ENCODE data around the gene MMRN2. TPM values are rescaled to one million over a fixed set of nuclear protein-coding genes. Genes with fewer than 3 reads are reported as not detected.
"Not testable (repeated sequence)": the region's sequence is repeated elsewhere in the genome, so short reads cannot be mapped to it uniquely, and the experiment has no call there.

MMRN2 gene, protein sequence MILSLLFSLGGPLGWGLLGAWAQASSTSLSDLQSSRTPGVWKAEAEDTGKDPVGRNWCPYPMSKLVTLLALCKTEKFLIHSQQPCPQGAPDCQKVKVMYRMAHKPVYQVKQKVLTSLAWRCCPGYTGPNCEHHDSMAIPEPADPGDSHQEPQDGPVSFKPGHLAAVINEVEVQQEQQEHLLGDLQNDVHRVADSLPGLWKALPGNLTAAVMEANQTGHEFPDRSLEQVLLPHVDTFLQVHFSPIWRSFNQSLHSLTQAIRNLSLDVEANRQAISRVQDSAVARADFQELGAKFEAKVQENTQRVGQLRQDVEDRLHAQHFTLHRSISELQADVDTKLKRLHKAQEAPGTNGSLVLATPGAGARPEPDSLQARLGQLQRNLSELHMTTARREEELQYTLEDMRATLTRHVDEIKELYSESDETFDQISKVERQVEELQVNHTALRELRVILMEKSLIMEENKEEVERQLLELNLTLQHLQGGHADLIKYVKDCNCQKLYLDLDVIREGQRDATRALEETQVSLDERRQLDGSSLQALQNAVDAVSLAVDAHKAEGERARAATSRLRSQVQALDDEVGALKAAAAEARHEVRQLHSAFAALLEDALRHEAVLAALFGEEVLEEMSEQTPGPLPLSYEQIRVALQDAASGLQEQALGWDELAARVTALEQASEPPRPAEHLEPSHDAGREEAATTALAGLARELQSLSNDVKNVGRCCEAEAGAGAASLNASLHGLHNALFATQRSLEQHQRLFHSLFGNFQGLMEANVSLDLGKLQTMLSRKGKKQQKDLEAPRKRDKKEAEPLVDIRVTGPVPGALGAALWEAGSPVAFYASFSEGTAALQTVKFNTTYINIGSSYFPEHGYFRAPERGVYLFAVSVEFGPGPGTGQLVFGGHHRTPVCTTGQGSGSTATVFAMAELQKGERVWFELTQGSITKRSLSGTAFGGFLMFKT
- 7.2 TPM for polyA plus RNA-seq
- long read RNA-seq, donor 1, full-length matches to known transcripts = 1 of 1 reads
- long read RNA-seq, donor 1, partial matches to known transcripts = 0 of 1 reads
- long read RNA-seq, donor 1, other reads (novel, unspliced or antisense) = 0 of 1 reads
- long read RNA-seq, donor 2 = 0 reads
- long read RNA-seq, donor 3 = 0 reads
- long read RNA-seq, donor 4 = 0 reads
- long read RNA-seq, donor 5, full-length matches to known transcripts = 3 of 35 reads
- long read RNA-seq, donor 5, partial matches to known transcripts = 32 of 35 reads
- long read RNA-seq, donor 5, other reads (novel, unspliced or antisense) = 0 of 35 reads
- long read RNA-seq, donor 6, full-length matches to known transcripts = 3 of 11 reads
- long read RNA-seq, donor 6, partial matches to known transcripts = 8 of 11 reads
- long read RNA-seq, donor 6, other reads (novel, unspliced or antisense) = 0 of 11 reads
- long read RNA-seq, donor 7, partial matches to known transcripts = 0 of 23 reads
- long read RNA-seq, donor 7, other reads (novel, unspliced or antisense) = 23 of 23 reads
- long read RNA-seq, donor 8, full-length matches to known transcripts = 4 of 22 reads
- long read RNA-seq, donor 8, partial matches to known transcripts = 18 of 22 reads
- long read RNA-seq, donor 8, other reads (novel, unspliced or antisense) = 0 of 22 reads
- long read RNA-seq, donor 9, partial matches to known transcripts = 12 of 12 reads
- long read RNA-seq, donor 9, other reads (novel, unspliced or antisense) = 0 of 12 reads
- long read RNA-seq, donor 10 = 0 reads
- long read RNA-seq, donor 11, full-length matches to known transcripts = 1 of 12 reads
- long read RNA-seq, donor 11, partial matches to known transcripts = 11 of 12 reads
- long read RNA-seq, donor 11, other reads (novel, unspliced or antisense) = 0 of 12 reads

DNA sequence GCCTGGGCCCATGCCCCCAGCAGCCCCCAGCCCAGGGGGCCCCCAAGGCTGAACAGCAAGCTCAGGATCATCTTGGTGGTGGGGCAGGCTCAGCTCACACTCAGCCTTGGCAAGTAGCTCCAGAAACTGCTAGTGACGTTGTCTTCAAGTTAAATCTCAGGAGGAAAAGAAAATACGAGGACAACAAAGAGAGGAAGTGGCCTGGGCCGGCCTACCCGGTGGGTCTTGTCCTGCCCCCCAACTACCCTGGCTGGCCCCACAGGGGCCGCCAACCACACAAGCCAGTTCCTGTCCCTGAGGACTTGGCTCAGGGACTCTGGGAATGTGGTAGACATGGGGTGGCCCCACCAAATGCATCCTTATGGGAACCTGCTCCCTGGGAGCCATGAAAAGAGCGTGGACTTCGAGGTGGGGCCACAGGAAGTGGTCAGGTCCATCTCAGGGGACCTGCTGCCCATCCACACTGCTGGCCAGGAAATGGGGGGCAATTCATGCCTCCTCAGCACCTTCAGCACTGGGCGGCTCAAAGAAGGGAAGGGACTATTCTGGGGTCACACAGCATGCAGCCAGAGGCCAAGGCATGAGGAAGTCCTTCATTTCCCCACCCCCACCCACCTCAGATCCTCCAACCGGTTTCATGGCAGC is at the start of gene MMRN2:
MMRN2 (minus strand) TSS at position 145 of the 645 bp plus-strand sequence; CDS start at position 71, 74 bp downstream.
- Histone ChIP-seq H3K27ac (ENCODE audit: low read length) (no peak within 1 kb of the TSS), H3K4me1 (ENCODE audit: control insufficient read depth, insufficient read depth, low read length) (peaks cover 12% of the 10 kb centered on the region), H3K36me3 (ENCODE audit: control insufficient read depth, insufficient read depth, low read length) (no peaks in the 10 kb centered on the region), H3K4me3 (ENCODE audit: low read length) (peak within 1 kb of the TSS; percentile 16), H3K9me3 (ENCODE audit: control insufficient read depth, low read depth, low read length) (peaks cover 7% of the 10 kb centered on the region), H3K27me3 (ENCODE audit: control insufficient read depth, insufficient read depth, low read length) (no peaks in the 10 kb centered on the region)
- no peak for DNase-seq
- WGBS (ENCODE audit: insufficient coverage, low lambda C conversion rate) = no CpG with 5 or more reads among the region's 9 CpGs

DNA sequence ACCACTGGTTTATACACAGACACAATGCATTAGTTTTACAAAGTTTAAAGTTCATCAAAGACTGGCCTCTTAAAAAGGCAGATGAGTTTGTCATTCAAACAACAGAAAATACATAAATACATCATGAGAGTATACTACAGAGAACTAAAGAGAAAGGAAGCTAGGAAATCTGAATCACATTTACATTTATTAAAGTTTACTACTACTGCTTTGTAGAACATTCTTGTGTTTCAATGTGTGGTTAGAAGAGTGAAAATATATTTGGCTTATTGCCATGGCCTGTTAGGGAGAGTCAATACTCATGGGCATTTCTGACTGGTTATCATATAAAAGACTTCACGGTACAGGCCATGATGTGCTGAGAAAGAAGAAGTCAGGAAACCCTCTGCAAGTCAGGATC is 49.7 kb upstream of the MMRN2 start:
- H3K4me3 ChIP-seq (ENCODE audit: low read length); DNase-seq; H3K4me1 ChIP-seq (ENCODE audit: control insufficient read depth, insufficient read depth, low read length); H3K27me3 ChIP-seq (ENCODE audit: control insufficient read depth, insufficient read depth, low read length); H3K36me3 ChIP-seq (ENCODE audit: control insufficient read depth, insufficient read depth, low read length); H3K27ac ChIP-seq (ENCODE audit: low read length); H3K9me3 ChIP-seq (ENCODE audit: control insufficient read depth, low read depth, low read length): not testable (repeated sequence)
- WGBS (ENCODE audit: insufficient coverage, low lambda C conversion rate) = no CpG with 5 or more reads among the region's 1 CpG

DNA sequence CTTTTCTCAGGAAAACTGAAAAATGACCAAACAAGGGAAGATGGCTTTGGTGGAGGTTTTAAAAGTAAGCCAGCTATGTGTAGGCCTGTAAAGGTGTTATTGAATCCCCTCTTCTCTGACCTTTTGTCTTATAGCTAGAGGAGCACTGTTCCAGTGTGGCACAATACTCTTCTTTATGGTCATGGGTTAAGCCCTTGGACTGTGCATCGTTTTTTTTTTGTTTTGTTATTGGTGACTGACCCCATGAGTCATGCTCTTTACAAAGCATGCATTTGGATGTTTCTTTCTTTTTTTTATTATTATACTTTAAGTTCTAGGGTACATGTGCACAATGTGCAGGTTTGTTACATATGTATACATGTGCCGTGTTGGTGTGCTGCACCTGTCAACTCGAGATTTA is 43.1 kb upstream of the MMRN2 start:
- WGBS (ENCODE audit: insufficient coverage, low lambda C conversion rate) = 67% methylated on average over 1 of the region's 3 CpGs
- no peaks in the 10 kb centered on the region for H3K27me3 ChIP-seq (ENCODE audit: control insufficient read depth, insufficient read depth, low read length)
- H3K4me1 ChIP-seq (ENCODE audit: control insufficient read depth, insufficient read depth, low read length) = no peaks in the 10 kb centered on the region
- H3K36me3 ChIP-seq (ENCODE audit: control insufficient read depth, insufficient read depth, low read length) = no peaks in the 10 kb centered on the region
- H3K4me3 ChIP-seq (ENCODE audit: low read length) = no peak overlapping the region
- no peaks in the 10 kb centered on the region for H3K9me3 ChIP-seq (ENCODE audit: control insufficient read depth, low read depth, low read length)
- no peak overlapping the region for H3K27ac ChIP-seq (ENCODE audit: low read length)
- DNase-seq = no peak

DNA sequence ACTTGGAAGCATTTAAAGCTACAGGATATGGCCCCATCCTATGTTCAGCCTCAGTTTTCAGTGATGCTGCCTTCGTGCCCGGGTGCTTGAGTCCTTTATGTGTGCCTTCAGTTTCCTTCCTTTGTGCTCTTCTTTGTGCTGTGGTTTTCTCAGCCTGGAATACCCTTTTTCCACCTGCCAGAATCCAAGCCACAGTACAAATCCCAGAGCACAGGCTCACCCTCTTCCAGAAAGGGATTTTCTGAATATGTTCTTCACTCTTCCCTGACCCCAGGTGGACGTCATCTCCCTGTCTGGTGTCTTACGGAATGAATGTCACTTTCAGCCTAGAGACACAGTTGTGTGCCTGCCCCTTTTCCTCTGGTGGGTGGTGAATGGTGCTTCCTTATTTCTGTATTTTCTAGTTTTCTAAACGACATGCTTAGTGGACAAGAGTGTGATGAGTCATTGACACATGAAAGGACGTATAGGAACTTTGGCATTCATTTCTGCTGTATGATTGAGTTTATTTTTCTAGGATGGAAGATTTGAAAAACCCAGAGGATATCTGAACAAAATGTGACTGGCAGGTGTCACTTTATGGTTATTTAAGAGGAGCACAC is 42.5 kb upstream of the MMRN2 start:
- H3K27ac ChIP-seq (ENCODE audit: low read length); DNase-seq; H3K27me3 ChIP-seq (ENCODE audit: control insufficient read depth, insufficient read depth, low read length); H3K36me3 ChIP-seq (ENCODE audit: control insufficient read depth, insufficient read depth, low read length); H3K4me1 ChIP-seq (ENCODE audit: control insufficient read depth, insufficient read depth, low read length); H3K9me3 ChIP-seq (ENCODE audit: control insufficient read depth, low read depth, low read length); H3K4me3 ChIP-seq (ENCODE audit: low read length): not testable (repeated sequence)
- 79% methylated on average over 2 of the region's 6 CpGs for WGBS (ENCODE audit: insufficient coverage, low lambda C conversion rate)

DNA sequence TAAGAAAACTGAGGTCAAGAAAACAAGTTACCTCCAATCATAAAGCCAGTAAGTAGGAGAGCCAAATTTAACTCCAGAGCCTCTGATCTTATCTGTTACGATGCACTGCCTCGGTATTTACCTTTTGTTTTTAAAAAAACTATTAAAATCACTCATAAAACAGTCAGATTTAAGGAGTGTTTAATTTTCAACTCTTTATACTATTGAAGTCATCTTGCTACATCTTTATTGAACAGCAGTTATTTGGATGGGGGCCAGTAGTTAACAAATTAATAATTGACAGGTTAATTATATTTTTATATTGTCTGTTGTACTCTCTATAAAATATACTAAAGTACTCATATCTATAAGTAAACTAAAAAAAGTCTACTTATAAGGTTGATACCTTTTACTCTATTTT is 35.5 kb upstream of the MMRN2 start:
- Histone ChIP-seq H3K27me3 (ENCODE audit: control insufficient read depth, insufficient read depth, low read length) (no peaks in the 10 kb centered on the region), H3K36me3 (ENCODE audit: control insufficient read depth, insufficient read depth, low read length) (no peaks in the 10 kb centered on the region), H3K4me1 (ENCODE audit: control insufficient read depth, insufficient read depth, low read length) (no peaks in the 10 kb centered on the region), H3K9me3 (ENCODE audit: control insufficient read depth, low read depth, low read length) (no peaks in the 10 kb centered on the region), H3K4me3 (ENCODE audit: low read length) (no peak overlapping the region), H3K27ac (ENCODE audit: low read length) (no peak overlapping the region)
- DNase-seq = no peak
- whole genome bisulfite sequencing (ENCODE audit: insufficient coverage, low lambda C conversion rate) = 92% methylated on average over 2 of the region's 2 CpGs

DNA sequence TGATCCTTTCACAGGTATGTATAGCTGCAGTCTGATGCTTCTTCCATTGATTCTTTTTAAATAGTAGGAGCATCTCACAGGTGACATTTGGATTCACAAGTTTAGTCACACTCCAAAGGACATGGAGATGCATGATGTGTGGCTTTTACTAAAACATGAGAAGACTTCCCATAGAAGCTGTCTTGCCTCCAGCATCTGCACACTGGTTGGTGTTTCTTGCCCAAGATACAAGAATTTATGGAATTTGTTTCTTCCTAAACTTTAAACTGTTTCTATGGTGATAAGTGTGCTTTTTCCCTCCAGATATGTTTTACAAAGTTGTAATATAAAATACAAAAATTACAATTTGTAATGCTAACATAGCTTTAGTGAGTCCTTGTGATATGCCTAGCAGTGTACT is 35.0 kb upstream of the MMRN2 start:
- DNase-seq = no peak
- H3K4me3 ChIP-seq (ENCODE audit: low read length) = no peak overlapping the region
- no peaks in the 10 kb centered on the region for H3K9me3 ChIP-seq (ENCODE audit: control insufficient read depth, low read depth, low read length)
- H3K27ac ChIP-seq (ENCODE audit: low read length) = no peak overlapping the region
- no peaks in the 10 kb centered on the region for H3K36me3 ChIP-seq (ENCODE audit: control insufficient read depth, insufficient read depth, low read length)
- no peaks in the 10 kb centered on the region for H3K4me1 ChIP-seq (ENCODE audit: control insufficient read depth, insufficient read depth, low read length)
- no peaks in the 10 kb centered on the region for H3K27me3 ChIP-seq (ENCODE audit: control insufficient read depth, insufficient read depth, low read length)

DNA sequence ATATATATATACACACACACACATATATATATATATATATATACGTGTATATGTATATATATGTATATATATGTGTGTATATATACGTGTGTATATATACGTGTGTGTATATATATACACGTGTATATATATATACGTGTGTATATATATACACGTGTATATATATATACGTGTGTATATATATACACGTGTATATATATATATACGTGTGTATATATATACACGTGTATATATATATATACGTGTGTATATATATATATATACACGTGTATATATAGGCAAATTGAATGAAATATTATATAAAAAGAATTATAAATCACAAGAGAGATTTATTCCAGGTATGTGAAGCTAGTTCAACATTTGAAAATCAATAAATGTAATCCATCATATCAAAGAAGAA is 33.9 kb upstream of the MMRN2 start:
- not testable (repeated sequence) for H3K4me1 ChIP-seq (ENCODE audit: control insufficient read depth, insufficient read depth, low read length); DNase-seq; H3K36me3 ChIP-seq (ENCODE audit: control insufficient read depth, insufficient read depth, low read length); H3K27me3 ChIP-seq (ENCODE audit: control insufficient read depth, insufficient read depth, low read length); H3K9me3 ChIP-seq (ENCODE audit: control insufficient read depth, low read depth, low read length); H3K4me3 ChIP-seq (ENCODE audit: low read length); H3K27ac ChIP-seq (ENCODE audit: low read length)
- 95% methylated on average over 4 of the region's 12 CpGs for WGBS (ENCODE audit: insufficient coverage, low lambda C conversion rate)

DNA sequence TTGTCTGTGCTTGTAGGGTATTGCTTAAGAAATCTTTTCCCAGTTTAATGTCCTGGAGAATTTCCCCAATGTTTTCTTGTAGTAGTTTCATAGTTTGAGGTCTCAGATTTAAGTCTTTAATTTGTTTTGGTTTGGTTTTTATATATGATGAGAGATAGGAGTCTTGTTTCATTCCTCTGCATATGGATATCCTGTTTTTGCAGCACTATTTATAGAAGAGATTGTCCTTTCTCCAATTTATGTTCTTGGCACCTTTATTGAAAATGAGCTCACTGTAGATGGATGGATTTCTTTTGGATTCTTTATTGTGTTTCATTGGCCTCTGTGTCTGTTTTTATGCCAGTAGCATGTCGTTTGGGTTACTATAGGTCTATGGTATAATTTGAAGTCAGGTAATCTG is 31.1 kb upstream of the MMRN2 start:
- H3K36me3 ChIP-seq (ENCODE audit: control insufficient read depth, insufficient read depth, low read length) = no peaks in the 10 kb centered on the region
- no peaks in the 10 kb centered on the region for H3K9me3 ChIP-seq (ENCODE audit: control insufficient read depth, low read depth, low read length)
- no CpG with 5 or more reads among the region's 1 CpG for WGBS (ENCODE audit: insufficient coverage, low lambda C conversion rate)
- no peaks in the 10 kb centered on the region for H3K27me3 ChIP-seq (ENCODE audit: control insufficient read depth, insufficient read depth, low read length)
- H3K4me3 ChIP-seq (ENCODE audit: low read length) = no peak overlapping the region
- DNase-seq = no peak
- no peak overlapping the region for H3K27ac ChIP-seq (ENCODE audit: low read length)
- no peaks in the 10 kb centered on the region for H3K4me1 ChIP-seq (ENCODE audit: control insufficient read depth, insufficient read depth, low read length)

DNA sequence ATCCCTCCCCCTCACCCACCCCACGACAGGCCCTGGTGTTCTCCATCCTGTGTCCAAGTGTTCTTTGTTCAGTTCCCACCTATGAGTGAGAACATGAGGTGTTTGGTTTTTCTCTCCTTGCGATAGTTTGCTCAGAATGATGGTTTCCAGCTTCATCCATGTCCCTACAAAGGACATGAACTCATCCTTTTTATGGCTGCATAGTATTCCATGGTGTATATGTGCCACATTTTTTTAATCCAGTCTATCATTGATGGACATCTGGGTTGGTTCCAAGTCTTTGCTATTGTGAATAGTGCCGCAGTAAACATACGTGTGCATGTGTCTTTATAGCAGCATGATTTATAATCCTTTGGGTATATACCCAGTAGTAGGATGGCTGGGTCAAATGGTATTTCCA is 27.1 kb upstream of the MMRN2 start:
- WGBS (ENCODE audit: insufficient coverage, low lambda C conversion rate) = no CpG with 5 or more reads among the region's 4 CpGs

More for the DNA sequence above, 27.1 kb upstream of the MMRN2 start:
- not testable (repeated sequence) for DNase-seq; H3K9me3 ChIP-seq (ENCODE audit: control insufficient read depth, low read depth, low read length); H3K27me3 ChIP-seq (ENCODE audit: control insufficient read depth, insufficient read depth, low read length); H3K4me3 ChIP-seq (ENCODE audit: low read length); H3K27ac ChIP-seq (ENCODE audit: low read length); H3K4me1 ChIP-seq (ENCODE audit: control insufficient read depth, insufficient read depth, low read length); H3K36me3 ChIP-seq (ENCODE audit: control insufficient read depth, insufficient read depth, low read length)
